Mucosa of descending colon (tissue), 3 donors: ENCODE measurements around the gene FBXO31. TPM values are rescaled to one million over a fixed set of nuclear protein-coding genes. Genes with fewer than 3 reads are reported as not detected.

ENCODE experiments used
- ATAC-seq: fragments of 200-7000 bp; cut with Tn5 transposase; one replicate; pipeline ENCODE4 v1.9.1; 2020; ENCODE audit warnings: mild to moderate bottlenecking, moderate library complexity
- DNase-seq, 3 donors: peaks; one replicate each; pipeline ENCODE4 v3.0.0-alpha.2; 2020
- H3K36me3 ChIP-seq: fragments of 200-600 bp; one replicate; pipeline ENCODE4 v1.8.0; 2021; ENCODE audit warnings: low read depth, mild to moderate bottlenecking
- H3K4me1 ChIP-seq: fragments of 200-600 bp; one replicate; pipeline ENCODE4 v1.8.0; 2021; ENCODE audit warnings: low read depth, mild to moderate bottlenecking
- H3K4me3 ChIP-seq: fragments of 200-600 bp; one replicate; pipeline ENCODE4 v1.8.0; 2021; ENCODE audit warnings: mild to moderate bottlenecking
- H3K9me3 ChIP-seq: fragments of 200-600 bp; one replicate; pipeline ENCODE4 v1.8.0; 2021; ENCODE audit warnings: mild to moderate bottlenecking
- CTCF ChIP-seq: fragments of 200-600 bp; IDR thresholded peaks from one replicate; pipeline ENCODE4 v1.8.0; 2022; ENCODE audit warnings: antibody characterized with exemption, mild to moderate bottlenecking
- intact Hi-C, 2 donors: fragments of 100-400 bp; cut with DNase I in 1 of 2; cut with micrococcal nuclease in 1 of 2; formaldehyde crosslinking; loops; one replicate each; pipeline versions ENCODE4 v1.11.0 to v1.11.1; 2022; cut with DNase I, micrococcal nuclease
- total RNA-seq, 3 donors: library from RNA; stranded (reverse); fragmentation: NEBNext Ultra II Directional in 2 of 3; extraction: Animal tissue kit (Norgen Biotek cat#: 25700) in 2 of 3; gene quantifications; one replicate each; pipeline versions ENCODE4 v1.2.1 to v1.2.4, GENCODE V29; 2021 to 2023
- donor health status: DM: no; HTN: no; CAD: no; lungs with moderate emphysema.
- donor health status: DM: no; HTN: no; CAD: no.
- donor health status: DM: no; HTN: yes; CAD: no.

The FBXO31 gene
- total RNA-seq, 3 donors from 2014 or later = 54.2 to 104 (median 63.9) TPM

- peaks cover 8% of the 10 kb centered on the region for H3K36me3 ChIP-seq
- DNase-seq (no peak), ATAC-seq (peak; percentile 8)
- H3K4me3 ChIP-seq = no peak overlapping the region
- no peak for TF ChIP-seq CTCF
- no peaks in the 10 kb centered on the region for H3K4me1 ChIP-seq
- intact Hi-C loops = no loop called here
- no peaks in the 10 kb centered on the region for H3K9me3 ChIP-seq
Measured at GRCh38 chr16:87410968-87411367, 27.4 kb upstream of the FBXO31 start.

- no peak for TF ChIP-seq CTCF
- Histone ChIP-seq H3K4me1 (no peaks in the 10 kb centered on the region), H3K4me3 (no peak overlapping the region), H3K9me3 (no peaks in the 10 kb centered on the region), H3K36me3 (peaks cover 8% of the 10 kb centered on the region)
- ATAC-seq (no peak), DNase-seq (no peak)
- intact Hi-C loops = no loop called here
Measured at GRCh38 chr16:87410530-87410929, 27.0 kb upstream of the FBXO31 start.

GRCh38 chr16:87409781-87410180 is 26.2 kb upstream of the FBXO31 start:
- intact Hi-C loops = no loop called here
- H3K4me3 ChIP-seq = no peak overlapping the region
- no peak for TF ChIP-seq CTCF
- DNase-seq = no peak
- peaks cover 8% of the 10 kb centered on the region for H3K36me3 ChIP-seq
- no peak for ATAC-seq
- H3K9me3 ChIP-seq = no peaks in the 10 kb centered on the region
- no peaks in the 10 kb centered on the region for H3K4me1 ChIP-seq

- no peak overlapping the region for H3K4me3 ChIP-seq
- ATAC-seq (no peak), DNase-seq (no peak)
- peaks cover 8% of the 10 kb centered on the region for H3K36me3 ChIP-seq
- H3K4me1 ChIP-seq = no peaks in the 10 kb centered on the region
- intact Hi-C loops = no loop called here
- H3K9me3 ChIP-seq = no peaks in the 10 kb centered on the region
- TF ChIP-seq CTCF = no peak
Measured at GRCh38 chr16:87409153-87409552, 25.6 kb upstream of the FBXO31 start.

- no peak overlapping the region for H3K4me3 ChIP-seq
- intact Hi-C loops = no loop called here
- H3K36me3 ChIP-seq = peaks cover 8% of the 10 kb centered on the region
- DNase-seq (peak in 1 of 3 donors; percentile 43), ATAC-seq (peak; percentile 66)
- TF ChIP-seq CTCF = no peak
- H3K4me1 ChIP-seq = no peaks in the 10 kb centered on the region
- H3K9me3 ChIP-seq = no peaks in the 10 kb centered on the region
Measured at GRCh38 chr16:87407511-87408112, 24.0 kb upstream of the FBXO31 start.
